Liver (tissue), 3 donors: ENCODE measurements around the gene SMIM44.

Experiments used
- EGR1 ChIP-seq, 2 donors: IDR thresholded peaks; 2 replicates each; pipeline ENCODE4 v1.6.1; 2016 to 2018; ENCODE audit warnings: antibody characterized with exemption in 2 of 2, low read depth in 2 of 2
- GABPA ChIP-seq, 2 donors: IDR thresholded peaks in 1 of 2; conservative IDR thresholded peaks in 1 of 2; 2 replicates each; pipeline ENCODE4 v1.6.1; 2016; ENCODE audit warnings: antibody characterized with exemption in 2 of 2, mild to moderate bottlenecking in 1 of 2, moderate library complexity in 1 of 2
- HNF4A ChIP-seq, 2 donors: conservative IDR thresholded peaks; 2 replicates each; pipeline ENCODE4 v1.6.1; 2016; ENCODE audit warnings: antibody characterized with exemption in 2 of 2, mild to moderate bottlenecking in 2 of 2
- JUND ChIP-seq, 2 donors: IDR thresholded peaks; 2 replicates each; pipeline ENCODE4 v1.6.1; 2016; ENCODE audit warnings: antibody characterized with exemption in 2 of 2
- RAD21 ChIP-seq, 2 donors: IDR thresholded peaks; 2 replicates each; pipeline ENCODE4 v1.6.1; 2016; ENCODE audit warnings: antibody characterized with exemption in 2 of 2, mild to moderate bottlenecking in 2 of 2
- RXRA ChIP-seq, 2 donors: IDR thresholded peaks; 2 replicates each; pipeline ENCODE4 v1.6.1; 2017 to 2018; ENCODE audit warnings: antibody characterized with exemption in 2 of 2, mild to moderate bottlenecking in 1 of 2
- SP1 ChIP-seq: IDR thresholded peaks from 2 replicates; pipeline ENCODE4 v1.6.1; 2018; ENCODE audit warnings: antibody characterized with exemption, mild to moderate bottlenecking
- TAF1 ChIP-seq: conservative IDR thresholded peaks from 2 replicates; pipeline ENCODE4 v1.6.1; 2016; ENCODE audit warnings: antibody characterized with exemption, mild to moderate bottlenecking
- YY1 ChIP-seq: IDR thresholded peaks from 2 replicates; pipeline ENCODE4 v1.6.1; 2016; ENCODE audit warnings: antibody characterized with exemption, mild to moderate bottlenecking
- TF ChIP-seq, protein P1 (sequence below): fragments of 150-350 bp; IDR thresholded peaks from 2 replicates; pipeline ENCODE4 v1.5.1; 2017; ENCODE audit warnings: improper control_type of control experiment, low read depth, low read length; ENCODE audit not compliant: missing input control
- TF ChIP-seq, protein P2 (sequence below): IDR thresholded peaks from 2 replicates; pipeline ENCODE4 v1.6.1; 2016; ENCODE audit warnings: antibody characterized with exemption
- TF ChIP-seq, protein P3 (sequence below): IDR thresholded peaks from 2 replicates; pipeline ENCODE4 v1.6.1; 2016; ENCODE audit warnings: antibody characterized with exemption
- TF ChIP-seq, protein P4 (sequence below): IDR thresholded peaks from 2 replicates; pipeline ENCODE4 v1.6.1; 2016; ENCODE audit warnings: antibody characterized with exemption, mild to moderate bottlenecking
- donor health status: healthy.
- donor health status: healthy.

DNA sequence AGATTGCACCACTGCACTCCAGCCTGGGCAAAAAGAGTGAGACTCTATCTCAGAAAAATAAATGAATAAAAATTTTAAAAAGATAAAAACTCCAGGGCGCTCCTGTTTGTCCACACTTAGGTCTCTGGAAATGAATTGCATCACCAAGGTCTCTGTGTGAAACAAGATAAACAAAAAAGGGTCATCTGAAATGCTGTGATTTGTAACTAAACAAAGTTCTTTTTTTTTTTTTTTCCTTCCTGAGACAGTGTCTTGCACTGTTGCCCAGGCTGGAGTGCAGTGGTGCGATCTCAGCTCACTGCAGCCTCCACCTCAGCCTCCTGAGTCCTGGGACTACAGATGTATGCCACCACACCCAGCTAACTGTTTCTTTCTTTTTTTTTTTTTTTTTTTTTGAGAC is 34.4 kb upstream of the SMIM44 start:
- TF ChIP-seq YY1, result no peak
- TF ChIP-seq, protein P1, sequence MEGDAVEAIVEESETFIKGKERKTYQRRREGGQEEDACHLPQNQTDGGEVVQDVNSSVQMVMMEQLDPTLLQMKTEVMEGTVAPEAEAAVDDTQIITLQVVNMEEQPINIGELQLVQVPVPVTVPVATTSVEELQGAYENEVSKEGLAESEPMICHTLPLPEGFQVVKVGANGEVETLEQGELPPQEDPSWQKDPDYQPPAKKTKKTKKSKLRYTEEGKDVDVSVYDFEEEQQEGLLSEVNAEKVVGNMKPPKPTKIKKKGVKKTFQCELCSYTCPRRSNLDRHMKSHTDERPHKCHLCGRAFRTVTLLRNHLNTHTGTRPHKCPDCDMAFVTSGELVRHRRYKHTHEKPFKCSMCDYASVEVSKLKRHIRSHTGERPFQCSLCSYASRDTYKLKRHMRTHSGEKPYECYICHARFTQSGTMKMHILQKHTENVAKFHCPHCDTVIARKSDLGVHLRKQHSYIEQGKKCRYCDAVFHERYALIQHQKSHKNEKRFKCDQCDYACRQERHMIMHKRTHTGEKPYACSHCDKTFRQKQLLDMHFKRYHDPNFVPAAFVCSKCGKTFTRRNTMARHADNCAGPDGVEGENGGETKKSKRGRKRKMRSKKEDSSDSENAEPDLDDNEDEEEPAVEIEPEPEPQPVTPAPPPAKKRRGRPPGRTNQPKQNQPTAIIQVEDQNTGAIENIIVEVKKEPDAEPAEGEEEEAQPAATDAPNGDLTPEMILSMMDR, result no peak
- no peak for TF ChIP-seq SP1
- TF ChIP-seq HNF4A (conservative IDR thresholded peaks at IDR 0.05), result peak; percentile 41 to 65
- TF ChIP-seq, protein P2, sequence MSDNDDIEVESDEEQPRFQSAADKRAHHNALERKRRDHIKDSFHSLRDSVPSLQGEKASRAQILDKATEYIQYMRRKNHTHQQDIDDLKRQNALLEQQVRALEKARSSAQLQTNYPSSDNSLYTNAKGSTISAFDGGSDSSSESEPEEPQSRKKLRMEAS, result no peak
- no peak for TF ChIP-seq TAF1
- no peak for TF ChIP-seq RAD21 (IDR thresholded peaks at IDR 0.05)
- no peak for TF ChIP-seq EGR1 (IDR thresholded peaks at IDR 0.05; ENCODE audit: low read depth in 2 of 2)
- TF ChIP-seq RXRA (IDR thresholded peaks at IDR 0.05), result peak; percentile 14 to 59
- TF ChIP-seq JUND (IDR thresholded peaks at IDR 0.05), result no peak
- TF ChIP-seq, protein P3, sequence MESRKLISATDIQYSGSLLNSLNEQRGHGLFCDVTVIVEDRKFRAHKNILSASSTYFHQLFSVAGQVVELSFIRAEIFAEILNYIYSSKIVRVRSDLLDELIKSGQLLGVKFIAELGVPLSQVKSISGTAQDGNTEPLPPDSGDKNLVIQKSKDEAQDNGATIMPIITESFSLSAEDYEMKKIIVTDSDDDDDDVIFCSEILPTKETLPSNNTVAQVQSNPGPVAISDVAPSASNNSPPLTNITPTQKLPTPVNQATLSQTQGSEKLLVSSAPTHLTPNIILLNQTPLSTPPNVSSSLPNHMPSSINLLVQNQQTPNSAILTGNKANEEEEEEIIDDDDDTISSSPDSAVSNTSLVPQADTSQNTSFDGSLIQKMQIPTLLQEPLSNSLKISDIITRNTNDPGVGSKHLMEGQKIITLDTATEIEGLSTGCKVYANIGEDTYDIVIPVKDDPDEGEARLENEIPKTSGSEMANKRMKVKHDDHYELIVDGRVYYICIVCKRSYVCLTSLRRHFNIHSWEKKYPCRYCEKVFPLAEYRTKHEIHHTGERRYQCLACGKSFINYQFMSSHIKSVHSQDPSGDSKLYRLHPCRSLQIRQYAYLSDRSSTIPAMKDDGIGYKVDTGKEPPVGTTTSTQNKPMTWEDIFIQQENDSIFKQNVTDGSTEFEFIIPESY, result no peak
- TF ChIP-seq, protein P4, sequence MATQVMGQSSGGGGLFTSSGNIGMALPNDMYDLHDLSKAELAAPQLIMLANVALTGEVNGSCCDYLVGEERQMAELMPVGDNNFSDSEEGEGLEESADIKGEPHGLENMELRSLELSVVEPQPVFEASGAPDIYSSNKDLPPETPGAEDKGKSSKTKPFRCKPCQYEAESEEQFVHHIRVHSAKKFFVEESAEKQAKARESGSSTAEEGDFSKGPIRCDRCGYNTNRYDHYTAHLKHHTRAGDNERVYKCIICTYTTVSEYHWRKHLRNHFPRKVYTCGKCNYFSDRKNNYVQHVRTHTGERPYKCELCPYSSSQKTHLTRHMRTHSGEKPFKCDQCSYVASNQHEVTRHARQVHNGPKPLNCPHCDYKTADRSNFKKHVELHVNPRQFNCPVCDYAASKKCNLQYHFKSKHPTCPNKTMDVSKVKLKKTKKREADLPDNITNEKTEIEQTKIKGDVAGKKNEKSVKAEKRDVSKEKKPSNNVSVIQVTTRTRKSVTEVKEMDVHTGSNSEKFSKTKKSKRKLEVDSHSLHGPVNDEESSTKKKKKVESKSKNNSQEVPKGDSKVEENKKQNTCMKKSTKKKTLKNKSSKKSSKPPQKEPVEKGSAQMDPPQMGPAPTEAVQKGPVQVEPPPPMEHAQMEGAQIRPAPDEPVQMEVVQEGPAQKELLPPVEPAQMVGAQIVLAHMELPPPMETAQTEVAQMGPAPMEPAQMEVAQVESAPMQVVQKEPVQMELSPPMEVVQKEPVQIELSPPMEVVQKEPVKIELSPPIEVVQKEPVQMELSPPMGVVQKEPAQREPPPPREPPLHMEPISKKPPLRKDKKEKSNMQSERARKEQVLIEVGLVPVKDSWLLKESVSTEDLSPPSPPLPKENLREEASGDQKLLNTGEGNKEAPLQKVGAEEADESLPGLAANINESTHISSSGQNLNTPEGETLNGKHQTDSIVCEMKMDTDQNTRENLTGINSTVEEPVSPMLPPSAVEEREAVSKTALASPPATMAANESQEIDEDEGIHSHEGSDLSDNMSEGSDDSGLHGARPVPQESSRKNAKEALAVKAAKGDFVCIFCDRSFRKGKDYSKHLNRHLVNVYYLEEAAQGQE, result peak; percentile 32
- TF ChIP-seq GABPA (IDR thresholded peaks at IDR 0.05 in 1 of 2, conservative IDR thresholded peaks at IDR 0.05 in 1 of 2), result no peak
